Muscle layer of duodenum (tissue), 2 donors: Measurements from ENCODE around the gene EBF3.

Experiments
- H3K27ac ChIP-seq: one replicate; pipeline ENCODE4 v1.7.0; 2013; ENCODE audit warnings: mild to moderate bottlenecking, low read length
- H3K27me3 ChIP-seq: one replicate; pipeline ENCODE4 v1.7.0; 2013; ENCODE audit warnings: low read depth, mild to moderate bottlenecking, control low read depth, low read length
- H3K36me3 ChIP-seq, 2 donors: one replicate each; pipeline ENCODE4 v1.7.0; 2013; ENCODE audit warnings: low read length in 2 of 2, control low read depth in 1 of 2, mild to moderate bottlenecking in 1 of 2; ENCODE audit not compliant: insufficient read depth in 2 of 2, control insufficient read depth in 1 of 2
- H3K4me1 ChIP-seq, 2 donors: one replicate each; pipeline ENCODE4 v1.7.0; 2013; ENCODE audit warnings: low read length in 2 of 2, mild to moderate bottlenecking in 2 of 2, control low read depth in 1 of 2, moderate library complexity in 1 of 2; ENCODE audit not compliant: insufficient read depth in 2 of 2, control insufficient read depth in 1 of 2
- H3K4me3 ChIP-seq, 2 donors: one replicate each; pipeline ENCODE4 v1.7.0; 2013; ENCODE audit warnings: low read length in 2 of 2, low read depth in 1 of 2, mild to moderate bottlenecking in 1 of 2
- H3K9me3 ChIP-seq, 2 donors: one replicate each; pipeline ENCODE4 v1.7.0; 2013; ENCODE audit warnings: low read length in 2 of 2, control low read depth in 1 of 2, mild to moderate bottlenecking in 1 of 2; ENCODE audit not compliant: control insufficient read depth in 1 of 2
- donor health status: healthy.

EBF3 gene

DNA sequence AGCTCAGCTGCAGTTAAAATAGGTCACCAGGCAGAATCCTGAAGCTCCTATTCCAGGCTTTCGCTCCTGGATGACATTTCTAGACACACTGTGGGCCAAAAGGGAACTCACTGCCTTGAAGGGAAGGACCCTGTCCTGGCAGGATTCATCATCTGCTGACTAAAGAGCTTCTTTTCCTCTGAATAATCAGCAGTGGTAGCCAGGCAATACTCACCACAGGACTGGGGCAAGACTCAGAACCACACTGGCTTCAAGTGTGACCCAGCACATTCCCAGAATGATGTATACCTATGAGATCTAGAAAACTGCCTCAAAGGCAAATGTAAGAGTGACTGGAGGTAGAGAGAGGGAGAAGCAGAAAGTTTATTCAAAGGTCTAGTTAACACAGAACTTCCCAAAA is 29.5 kb upstream of the EBF3 start:
- Histone ChIP-seq H3K4me1 (no peaks in the 10 kb centered on the region), H3K36me3 (no peaks in the 10 kb centered on the region), H3K27me3 (no peaks in the 10 kb centered on the region), H3K9me3 (peaks cover 0 to 13% of the 10 kb centered on the region in 2 donors), H3K4me3 (no peak overlapping the region), H3K27ac (no peak overlapping the region)

DNA sequence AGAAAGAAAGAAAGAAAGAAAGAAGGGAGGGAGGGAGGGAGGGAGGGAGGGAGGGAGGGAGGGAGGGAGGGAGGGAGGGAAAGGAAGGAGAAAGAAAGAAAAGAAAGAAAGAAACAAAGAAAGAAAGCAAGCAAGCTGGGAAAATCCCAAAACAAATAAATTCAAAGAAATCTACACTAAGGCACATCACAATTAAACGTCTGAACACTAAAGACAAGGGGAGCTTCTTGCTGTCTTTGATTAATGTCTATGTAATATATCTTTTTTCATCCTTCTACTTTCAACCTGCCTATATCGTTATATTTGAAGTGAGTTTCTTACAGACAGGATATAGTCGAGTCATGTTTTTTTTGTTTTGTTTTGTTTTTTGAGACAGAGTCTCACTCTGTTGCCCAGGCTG is 28.3 kb upstream of the EBF3 start:
- H3K27me3 ChIP-seq = no peaks in the 10 kb centered on the region
- no peaks in the 10 kb centered on the region for H3K4me1 ChIP-seq
- H3K36me3 ChIP-seq = no peaks in the 10 kb centered on the region
- H3K27ac ChIP-seq = no peak overlapping the region
- peaks cover 0 to 18% of the 10 kb centered on the region in 2 donors for H3K9me3 ChIP-seq
- H3K4me3 ChIP-seq = no peak overlapping the region

DNA sequence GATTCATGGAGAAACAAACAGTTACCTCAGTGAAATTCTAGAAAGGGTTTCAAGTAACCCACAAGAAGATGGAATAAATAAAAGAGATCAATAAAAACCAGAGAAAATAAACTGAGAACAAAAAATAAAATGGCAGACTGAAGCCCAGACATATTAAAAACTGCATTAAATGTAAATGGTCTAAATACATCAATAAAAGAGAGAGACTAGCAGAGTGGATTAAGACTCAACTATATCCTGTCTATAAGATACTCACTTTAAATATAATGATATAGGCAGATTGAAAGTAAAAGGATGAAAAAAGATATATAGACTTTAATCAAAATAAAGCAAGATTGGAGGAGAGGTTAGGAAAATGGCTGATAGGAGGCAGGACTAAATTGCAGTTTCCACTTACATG is 18.8 kb upstream of the EBF3 start:
- H3K36me3 ChIP-seq = no peaks in the 10 kb centered on the region
- no peaks in the 10 kb centered on the region for H3K4me1 ChIP-seq
- peaks cover 2% of the 10 kb centered on the region for H3K27me3 ChIP-seq
- no peak overlapping the region for H3K4me3 ChIP-seq
- H3K27ac ChIP-seq = no peak overlapping the region
- peaks cover 0 to 22% of the 10 kb centered on the region in 2 donors for H3K9me3 ChIP-seq

DNA sequence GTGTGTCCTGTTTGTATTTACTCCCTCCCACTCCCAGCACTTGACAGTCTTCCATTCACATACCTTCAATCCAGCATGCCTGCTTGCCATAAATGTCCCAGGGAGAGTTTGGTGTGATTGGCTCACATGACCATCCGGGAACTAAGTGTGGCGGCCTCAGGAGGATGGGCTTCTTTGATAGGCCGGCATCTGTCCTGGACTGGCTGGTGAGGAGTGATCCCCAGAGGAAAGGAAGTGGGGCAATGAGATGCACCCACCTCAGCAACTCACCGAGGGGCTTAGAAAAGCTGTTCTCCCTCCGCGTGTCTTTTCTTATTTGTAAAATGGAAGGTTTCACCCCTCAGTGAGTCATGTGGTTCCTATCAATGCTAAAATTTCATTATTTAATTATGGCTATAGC is 14.9 kb upstream of the EBF3 start:
- no peaks in the 10 kb centered on the region for H3K4me1 ChIP-seq
- no peaks in the 10 kb centered on the region for H3K36me3 ChIP-seq
- H3K4me3 ChIP-seq = no peak overlapping the region
- H3K27me3 ChIP-seq = peaks cover 18% of the 10 kb centered on the region
- H3K27ac ChIP-seq = no peak overlapping the region
- peaks cover 0 to 17% of the 10 kb centered on the region in 2 donors for H3K9me3 ChIP-seq

DNA sequence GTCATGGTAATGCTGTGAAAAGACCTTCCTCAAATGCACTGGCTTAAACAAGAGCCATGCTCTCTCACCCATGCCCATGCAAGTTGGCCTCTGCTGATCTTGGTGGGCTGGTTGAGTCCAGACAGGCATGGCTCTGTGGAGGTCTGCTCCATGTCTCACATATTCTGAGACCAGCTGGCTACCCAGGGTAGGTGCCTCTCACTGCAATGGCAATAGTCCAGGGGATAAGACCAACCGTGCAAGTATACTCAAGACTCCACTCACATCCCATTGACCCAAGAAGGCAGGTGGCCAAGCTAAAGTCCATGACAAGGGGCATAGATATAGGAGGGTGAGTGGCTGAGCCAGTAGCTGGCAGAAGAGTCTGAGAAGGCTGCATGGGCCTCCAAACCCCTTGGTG is 14.2 kb upstream of the EBF3 start:
- Histone ChIP-seq H3K4me1 (no peaks in the 10 kb centered on the region), H3K27me3 (peaks cover 18% of the 10 kb centered on the region), H3K4me3 (no peak overlapping the region), H3K27ac (no peak overlapping the region), H3K36me3 (no peaks in the 10 kb centered on the region), H3K9me3 (peaks cover 0 to 10% of the 10 kb centered on the region in 2 donors)

DNA sequence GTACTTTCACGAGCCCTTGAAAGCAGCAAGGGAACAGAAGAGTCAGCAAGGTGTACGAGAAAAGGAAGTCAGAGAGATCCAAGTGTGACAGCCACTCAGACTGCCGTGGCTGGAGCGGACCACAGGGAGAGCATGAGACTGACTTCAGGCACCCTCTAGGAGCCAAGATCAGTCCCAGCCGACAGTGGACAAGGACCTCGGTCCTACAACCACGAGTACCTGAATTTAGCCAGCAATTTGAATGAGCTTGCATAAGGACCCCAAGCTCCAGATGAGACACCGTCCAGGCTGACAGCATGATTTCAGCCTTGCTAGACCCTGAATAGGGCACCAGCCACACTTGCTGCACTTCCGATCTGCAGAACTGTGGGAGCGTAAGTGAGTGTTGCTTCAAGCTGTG is 13.7 kb upstream of the EBF3 start:
- H3K4me1 ChIP-seq = no peaks in the 10 kb centered on the region
- no peak overlapping the region for H3K4me3 ChIP-seq
- peaks cover 0 to 7% of the 10 kb centered on the region in 2 donors for H3K9me3 ChIP-seq
- H3K27me3 ChIP-seq = peaks cover 18% of the 10 kb centered on the region
- H3K27ac ChIP-seq = no peak overlapping the region
- H3K36me3 ChIP-seq = no peaks in the 10 kb centered on the region

DNA sequence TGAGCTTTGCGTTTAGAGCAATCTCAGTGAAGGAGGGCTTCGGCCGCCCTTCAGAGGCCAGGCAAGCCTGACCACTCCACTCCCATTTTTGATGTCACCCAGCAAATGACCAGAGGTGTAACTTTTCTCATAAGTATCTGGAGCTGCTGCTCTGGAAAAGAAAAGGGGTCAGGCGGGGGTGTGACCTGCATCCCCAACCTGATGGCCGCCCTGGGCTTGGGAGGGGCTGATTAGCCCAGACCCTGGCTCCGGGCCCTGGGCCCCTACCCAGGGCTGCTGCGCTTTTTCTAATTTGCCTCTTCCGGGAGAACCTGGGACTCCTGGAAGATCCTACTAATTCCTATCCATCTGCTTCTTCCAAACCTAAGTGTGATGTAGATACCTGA is 9.6 kb upstream of the EBF3 start:
- no peaks in the 10 kb centered on the region for H3K9me3 ChIP-seq
- H3K36me3 ChIP-seq = no peaks in the 10 kb centered on the region
- H3K4me1 ChIP-seq = peaks cover 0 to 34% of the 10 kb centered on the region in 2 donors
- peaks cover 47% of the 10 kb centered on the region for H3K27me3 ChIP-seq
- H3K4me3 ChIP-seq = no peak overlapping the region
- no peak overlapping the region for H3K27ac ChIP-seq

DNA sequence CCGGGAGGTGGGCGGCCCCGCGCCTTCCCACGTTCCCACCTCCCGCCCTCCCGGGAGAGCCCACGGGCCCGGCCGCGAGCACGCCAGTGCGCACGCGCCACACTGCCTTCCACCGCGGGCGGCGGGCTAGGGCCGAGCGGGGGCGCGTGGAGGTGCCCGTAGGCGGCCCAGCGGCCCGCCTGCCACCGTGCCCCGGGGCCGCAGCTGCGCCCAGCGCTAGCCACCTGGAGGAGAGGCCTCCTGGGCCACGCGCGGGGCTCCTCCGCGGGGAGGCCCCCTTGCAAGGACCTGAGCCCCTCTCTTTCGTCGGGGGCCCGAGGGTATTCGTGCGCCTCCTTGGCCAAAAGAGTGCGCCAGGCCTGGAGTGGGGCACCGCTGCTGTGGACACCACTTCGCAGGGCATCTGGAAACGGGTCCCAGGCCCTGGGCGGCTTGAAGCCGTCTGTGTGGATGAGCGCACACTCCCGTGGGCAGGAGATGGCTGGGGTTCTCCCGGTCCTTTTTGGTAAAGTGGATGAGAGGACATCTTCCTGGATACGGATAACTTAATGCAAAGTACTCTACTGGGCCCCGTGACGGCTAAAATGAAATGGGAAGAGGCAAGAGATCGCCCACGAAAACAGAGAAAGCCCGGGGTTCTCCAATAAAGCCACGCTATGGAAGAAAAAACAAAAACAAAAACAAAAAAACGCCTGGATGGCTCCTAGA is 9.0 kb upstream of the EBF3 start:
- Histone ChIP-seq H3K9me3 (no peaks in the 10 kb centered on the region), H3K4me1 (peaks cover 0 to 38% of the 10 kb centered on the region in 2 donors), H3K4me3 (no peak overlapping the region), H3K27ac (no peak overlapping the region), H3K36me3 (no peaks in the 10 kb centered on the region), H3K27me3 (peaks cover 52% of the 10 kb centered on the region)

DNA sequence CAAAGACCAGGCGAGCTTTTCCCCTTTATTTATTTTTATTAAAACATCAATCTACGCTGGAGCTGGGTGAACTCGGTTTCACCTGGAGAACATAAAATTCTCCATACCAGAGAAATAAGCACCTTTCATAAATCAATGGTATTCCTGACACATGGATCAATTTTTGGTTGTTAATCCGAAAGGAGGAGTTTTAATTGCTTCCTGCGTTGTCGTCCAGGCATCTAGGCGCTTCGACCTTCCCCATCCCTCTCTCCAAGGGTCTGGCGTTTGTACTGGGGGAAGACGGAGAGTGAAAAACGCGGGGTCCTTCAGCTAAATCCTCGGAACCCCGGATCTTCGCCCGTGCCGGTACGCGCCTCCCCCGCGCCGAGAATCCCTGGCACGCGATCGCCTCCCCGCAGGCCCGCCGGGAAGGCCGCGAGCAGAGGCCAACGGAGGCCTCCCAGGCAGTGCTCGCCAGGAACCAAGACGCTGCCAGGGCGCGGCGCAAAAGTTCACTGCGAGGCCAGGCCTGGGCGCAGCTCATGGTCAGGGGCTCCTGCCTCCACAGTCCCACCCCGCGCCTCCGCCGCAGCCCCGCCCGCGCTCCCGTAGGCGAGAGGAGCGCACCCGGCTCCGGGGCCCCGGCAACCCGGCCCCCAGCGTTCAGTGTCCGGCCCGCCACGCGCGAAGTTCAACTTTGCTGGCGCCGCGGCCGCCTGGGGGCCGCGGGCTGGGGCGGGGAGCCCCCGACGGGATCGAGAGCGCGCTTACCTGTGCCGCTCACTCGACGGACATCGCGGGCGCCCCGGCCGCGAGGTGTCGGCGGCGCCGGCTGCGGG is 8.3 kb upstream of the EBF3 start:
- Histone ChIP-seq H3K36me3 (no peaks in the 10 kb centered on the region), H3K27ac (no peak overlapping the region), H3K27me3 (peaks cover 54% of the 10 kb centered on the region), H3K4me1 (peaks cover 0 to 44% of the 10 kb centered on the region in 2 donors), H3K4me3 (peak overlapping the region in 1 of 2 donors; percentile 54), H3K9me3 (no peaks in the 10 kb centered on the region)

DNA sequence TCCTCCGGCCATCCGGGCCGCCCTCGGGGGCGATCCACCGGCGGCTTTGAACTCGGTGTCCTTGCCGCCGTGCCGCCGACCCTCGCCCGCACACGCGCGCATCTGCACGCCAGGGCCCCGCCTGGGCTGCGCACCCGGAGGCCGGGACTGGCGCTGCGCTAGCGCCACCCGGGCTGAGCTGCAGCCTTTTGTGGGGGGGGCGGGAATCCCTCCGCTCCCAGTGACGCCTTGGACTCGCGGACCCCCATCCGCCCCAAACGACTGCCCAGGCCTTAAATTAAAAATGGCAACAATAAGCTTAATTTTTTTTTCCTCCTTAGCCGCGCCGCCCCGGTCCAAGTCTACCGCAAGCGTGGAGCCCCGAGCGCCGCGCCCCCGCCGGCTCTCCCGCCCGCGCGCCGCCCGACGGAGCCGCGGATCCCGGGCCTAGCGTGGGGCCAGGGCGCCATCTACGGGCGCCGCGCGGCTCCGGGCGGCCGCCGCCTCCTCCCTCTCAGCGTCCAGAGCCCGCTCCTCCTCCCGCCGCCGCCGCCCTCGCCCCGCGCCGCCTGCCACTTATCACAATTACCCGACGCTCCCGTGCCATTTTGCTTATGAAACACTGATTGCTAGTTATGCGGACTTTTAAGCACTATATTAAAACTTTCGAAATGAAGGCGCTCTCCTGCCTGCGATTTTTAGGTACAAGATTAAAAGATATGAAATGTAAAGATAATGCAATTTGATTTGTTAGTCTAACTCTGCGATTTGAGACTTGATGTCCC is 7.5 kb upstream of the EBF3 start:
- Histone ChIP-seq H3K9me3 (no peaks in the 10 kb centered on the region), H3K4me1 (peaks cover 0 to 48% of the 10 kb centered on the region in 2 donors), H3K4me3 (peak overlapping the region in 1 of 2 donors; percentile 54), H3K36me3 (no peaks in the 10 kb centered on the region), H3K27ac (no peak overlapping the region), H3K27me3 (peaks cover 61% of the 10 kb centered on the region)
